ENCODE results near the gene LYRM1.
"Not testable (repeated sequence)": the region's sequence is repeated elsewhere in the genome, so short reads cannot be mapped to it uniquely, and the experiment has no call there.

The LYRM1 gene, protein sequence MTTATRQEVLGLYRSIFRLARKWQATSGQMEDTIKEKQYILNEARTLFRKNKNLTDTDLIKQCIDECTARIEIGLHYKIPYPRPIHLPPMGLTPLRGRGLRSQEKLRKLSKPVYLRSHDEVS

GRCh38 chr16:20900299-20901067 lies at the start of gene LYRM1, which contains the start of gene DCUN1D3:
LYRM1 (plus strand) TSS chr16:20900771; CDS start chr16:20915556, 14,785 bp downstream.
DCUN1D3 (minus strand) TSS chr16:20900358; CDS start chr16:20862538, 37,820 bp downstream.
- peak; percentile 100 for DNase-seq (ENCODE audit: low read depth)

GRCh38 chr16:20850981-20851380 lies 49.6 kb upstream of the LYRM1 start:
- peak; percentile 62 for DNase-seq (ENCODE audit: low read depth)

GRCh38 chr16:20851601-20852000 lies 49.0 kb upstream of the LYRM1 start:
- DNase-seq (ENCODE audit: low read depth): peak; percentile 98

GRCh38 chr16:20853143-20853542 lies 47.4 kb upstream of the LYRM1 start:
- peak; percentile 88 for DNase-seq (ENCODE audit: low read depth)

GRCh38 chr16:20853981-20854620 lies 46.5 kb upstream of the LYRM1 start:
- DNase-seq (ENCODE audit: low read depth): no peak

- no peak for DNase-seq (ENCODE audit: low read depth)
Measured at GRCh38 chr16:20854963-20855362, 45.6 kb upstream of the LYRM1 start.

GRCh38 chr16:20857281-20857680 lies 43.3 kb upstream of the LYRM1 start:
- no peak for DNase-seq (ENCODE audit: low read depth)

GRCh38 chr16:20859229-20859628 lies 41.3 kb upstream of the LYRM1 start:
- no peak for DNase-seq (ENCODE audit: low read depth)

- DNase-seq (ENCODE audit: low read depth): no peak
Measured at GRCh38 chr16:20859699-20860098, 40.9 kb upstream of the LYRM1 start.

GRCh38 chr16:20860361-20860760 lies 40.2 kb upstream of the LYRM1 start:
- DNase-seq (ENCODE audit: low read depth): no peak

DNA sequence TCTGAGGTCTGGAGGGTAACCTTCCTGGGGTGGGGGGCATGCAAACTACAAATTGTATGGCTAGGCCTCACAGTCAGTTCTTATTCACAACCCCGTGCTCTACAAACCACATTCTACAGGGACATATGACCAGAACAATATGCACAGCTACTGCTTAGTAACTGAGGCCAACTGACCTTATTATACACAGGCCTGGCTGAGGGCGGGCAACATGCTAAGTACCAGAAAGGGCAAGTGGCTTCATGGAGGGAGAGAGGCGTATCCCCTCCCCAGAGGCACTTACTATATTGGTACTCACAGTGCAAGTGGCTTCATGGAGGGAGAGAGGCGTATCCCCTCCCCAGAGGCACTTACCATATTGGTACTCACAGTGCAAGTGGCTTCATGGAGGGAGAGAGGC lies 39.6 kb upstream of the LYRM1 start:
- not testable (repeated sequence) for DNase-seq (ENCODE audit: low read depth)

DNA sequence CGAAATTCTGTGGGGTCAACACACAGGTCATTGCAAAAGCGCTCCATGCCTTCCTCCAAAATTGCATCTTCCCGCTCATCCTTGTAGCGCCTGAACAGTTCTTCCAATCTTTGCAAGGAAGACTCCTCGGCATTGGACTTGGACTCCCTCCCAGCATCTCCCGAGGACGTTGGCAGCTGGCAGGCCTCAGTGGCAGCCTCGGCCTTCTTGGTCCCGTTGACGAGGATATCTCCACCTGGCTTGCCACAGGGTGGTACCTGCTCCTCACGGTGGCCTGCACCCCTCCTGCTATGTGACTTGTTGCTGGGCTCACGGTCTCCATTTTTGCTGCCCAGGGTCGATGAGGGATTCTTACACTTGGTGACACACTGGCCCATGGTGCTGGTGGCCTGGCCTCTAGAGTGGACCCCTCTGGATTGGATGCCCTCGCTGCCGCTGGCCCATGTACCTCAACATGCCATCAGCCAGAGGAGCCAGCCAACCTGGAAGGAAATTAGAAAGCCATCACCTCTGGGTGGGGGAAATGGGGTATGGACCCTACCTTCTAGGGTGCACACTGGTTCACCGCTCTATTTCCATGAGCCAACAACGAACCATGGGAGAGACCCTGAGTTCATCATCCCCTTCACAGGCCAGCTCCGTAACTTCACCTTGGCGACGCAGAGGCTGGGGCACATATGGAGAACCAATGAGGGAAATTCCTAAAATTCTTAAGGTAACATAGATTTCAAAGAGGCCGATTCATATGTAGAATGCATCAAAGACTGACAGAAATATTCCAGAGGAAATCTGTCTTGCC lies 38.2 kb upstream of the LYRM1 start:
- no peak for DNase-seq (ENCODE audit: low read depth)

DNA sequence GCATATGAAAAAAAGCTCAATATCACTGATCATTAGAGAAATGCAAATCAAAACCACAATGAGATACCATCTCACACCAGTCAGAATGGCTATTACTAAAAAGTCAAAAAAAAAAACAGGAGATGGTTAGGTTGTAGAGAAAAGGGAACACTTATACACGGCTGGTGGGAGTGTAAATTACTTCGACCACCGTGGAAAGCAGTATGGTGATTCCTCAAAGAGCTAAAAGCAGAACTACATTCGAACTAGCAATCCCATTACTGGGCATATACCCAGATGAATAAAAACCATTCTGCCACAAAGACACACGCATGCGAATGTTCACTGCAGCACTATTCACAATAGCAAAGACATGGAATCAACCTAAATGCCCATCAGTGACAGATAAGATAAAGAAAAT lies 36.2 kb upstream of the LYRM1 start:
- DNase-seq (ENCODE audit: low read depth): not testable (repeated sequence)

DNA sequence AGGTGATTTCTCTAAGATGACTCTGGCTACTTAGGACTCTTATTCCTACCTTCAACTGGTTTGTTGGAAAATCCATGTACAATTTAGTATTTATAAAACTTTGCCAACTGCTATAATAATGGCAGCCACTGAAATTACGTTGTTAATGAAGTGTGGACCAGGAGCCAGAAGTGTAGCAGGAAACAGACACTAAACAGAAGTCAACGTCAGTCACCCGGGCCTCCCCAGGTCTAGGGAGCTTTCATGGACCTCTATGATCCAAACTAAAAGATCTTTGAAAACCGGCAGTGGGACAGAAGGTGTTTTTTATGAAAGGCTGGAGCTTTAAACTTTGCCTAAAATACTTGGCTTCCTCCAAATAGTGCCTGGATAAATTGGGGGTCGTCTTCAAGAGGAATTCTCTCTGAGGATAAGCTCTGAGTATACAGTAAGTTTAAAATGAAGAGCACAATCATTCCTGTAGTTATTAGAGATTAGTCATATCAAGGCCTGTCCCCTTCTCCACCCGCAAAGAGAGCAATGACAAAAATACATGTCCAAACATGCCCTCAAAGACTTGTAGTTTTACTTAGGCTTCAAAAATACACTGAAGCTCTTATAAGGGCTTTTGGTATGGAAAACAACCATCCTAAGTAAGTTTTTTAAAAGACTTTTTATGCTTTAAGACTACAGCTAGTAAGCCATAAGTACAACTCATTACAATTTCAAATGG lies 35.0 kb upstream of the LYRM1 start:
- DNase-seq (ENCODE audit: low read depth): no peak

DNA sequence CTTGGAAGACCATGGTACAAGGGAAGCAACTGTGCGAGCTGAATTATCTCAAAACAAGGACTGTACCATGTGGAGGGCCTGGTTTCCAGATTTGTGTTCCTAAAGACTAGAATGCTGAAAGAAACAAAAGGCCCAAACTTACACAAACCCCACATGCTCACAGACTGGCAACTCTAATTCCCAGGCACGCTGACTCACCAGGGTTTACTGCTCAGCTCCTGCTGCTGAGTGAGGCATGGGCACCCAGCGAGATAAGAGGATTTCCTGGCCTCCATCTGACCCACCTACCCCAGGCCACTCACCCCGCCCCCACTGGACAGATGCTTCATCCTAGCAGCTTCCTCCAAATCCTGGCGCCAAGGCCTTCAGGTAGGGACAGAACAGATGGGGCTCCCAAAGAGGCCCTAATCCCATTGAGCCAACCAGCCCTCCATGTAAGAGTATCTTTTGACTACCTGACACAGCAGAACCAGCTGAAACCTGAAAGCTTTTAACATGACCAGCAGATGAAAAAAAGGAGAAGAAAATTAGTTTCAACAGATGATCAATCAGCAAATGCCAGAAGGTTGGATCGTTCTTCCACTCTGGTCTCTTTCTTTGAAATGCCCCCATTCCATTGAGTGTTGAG lies 34.3 kb upstream of the LYRM1 start:
- DNase-seq (ENCODE audit: low read depth): peak; percentile 96

- no peak for DNase-seq (ENCODE audit: low read depth)
Measured at GRCh38 chr16:20866801-20867200, 33.8 kb upstream of the LYRM1 start.

- peak; percentile 48 for DNase-seq (ENCODE audit: low read depth)
Measured at GRCh38 chr16:20867585-20867984, 33.0 kb upstream of the LYRM1 start.

DNA sequence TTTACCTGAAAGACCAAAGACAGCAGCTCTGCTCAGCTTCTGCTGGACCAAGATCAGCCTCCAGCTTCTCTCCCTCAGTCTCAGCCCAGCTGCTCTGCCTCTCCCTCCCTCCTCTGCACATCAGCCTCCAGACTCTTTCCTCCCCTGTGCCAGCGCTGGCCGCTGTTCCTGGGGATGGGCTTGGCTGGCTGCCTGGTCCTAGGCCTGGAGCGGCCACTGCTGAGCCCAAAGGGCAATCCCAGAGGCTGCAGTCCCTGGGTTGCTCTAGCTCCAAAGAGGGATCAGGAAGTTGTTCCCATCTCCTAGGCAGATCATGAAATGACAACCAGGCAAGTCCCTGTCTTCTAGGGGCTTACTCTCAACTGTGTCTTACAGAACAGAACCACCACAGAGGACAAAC lies 31.7 kb upstream of the LYRM1 start:
- peak; percentile 53 for DNase-seq (ENCODE audit: low read depth)

GRCh38 chr16:20870122-20870820 lies 30.3 kb upstream of the LYRM1 start:
- DNase-seq (ENCODE audit: low read depth): no peak

GRCh38 chr16:20871258-20871657 lies 29.3 kb upstream of the LYRM1 start:
- DNase-seq (ENCODE audit: low read depth): no peak

Measured in amniotic epithelial cell (primary cell).